Measurements from ENCODE around the gene CTSA.

DNA sequence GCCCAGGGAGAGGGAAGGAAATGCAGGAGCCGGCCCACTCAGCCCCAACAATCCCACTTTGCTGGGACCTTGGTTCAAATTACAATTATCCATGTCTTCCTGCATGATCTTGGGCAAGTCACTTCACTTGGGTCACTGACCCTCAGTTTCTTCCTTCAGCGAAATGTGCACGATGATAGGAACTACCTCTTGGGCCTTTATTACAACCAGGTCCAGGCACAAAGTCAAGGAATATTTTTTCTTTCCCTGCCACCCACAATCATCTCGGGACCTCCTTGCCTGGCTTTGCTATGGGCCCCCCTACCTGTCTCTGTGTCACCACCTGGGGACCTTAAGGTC, 21.2 kb downstream of the CTSA start:
- TF ChIP-seq POLR2AphosphoS5 (IDR thresholded peaks at IDR 0.05; ENCODE audit: low read depth, low read length) (no peak), TAF1 (IDR thresholded peaks at IDR 0.05; ENCODE audit: borderline replicate concordance, low read depth, low read length) (no peak)

Measured in GM12892 (cell line).